Right renal pelvis (tissue), 4 donors: ENCODE data around the gene FSD1L. TPM values are rescaled to one million over a fixed set of nuclear protein-coding genes. Genes with fewer than 3 reads are reported as not detected.
"Not testable (repeated sequence)": the region's sequence is repeated elsewhere in the genome, so short reads cannot be mapped to it uniquely, and the experiment has no call there.

ENCODE experiments used
- DNase-seq, 4 donors: peaks; one replicate each; pipeline ENCODE4 v3.0.0-alpha.2; 2013; ENCODE audit warnings: low read depth in 4 of 4, low spot score in 3 of 4, missing footprints in 1 of 4
- polyA plus RNA-seq, 4 donors: library from polyadenylated mRNA; unstranded; fragments of 120-200 nt; gene quantifications; one replicate each; pipeline ENCODE4 v1.2.1, GENCODE V29; 2013; ENCODE audit not compliant: insufficient read length in 4 of 4

Gene FSD1L
- polyA plus RNA-seq, 4 donors: 8.4 to 13.3 (median 11.6) TPM

DNA sequence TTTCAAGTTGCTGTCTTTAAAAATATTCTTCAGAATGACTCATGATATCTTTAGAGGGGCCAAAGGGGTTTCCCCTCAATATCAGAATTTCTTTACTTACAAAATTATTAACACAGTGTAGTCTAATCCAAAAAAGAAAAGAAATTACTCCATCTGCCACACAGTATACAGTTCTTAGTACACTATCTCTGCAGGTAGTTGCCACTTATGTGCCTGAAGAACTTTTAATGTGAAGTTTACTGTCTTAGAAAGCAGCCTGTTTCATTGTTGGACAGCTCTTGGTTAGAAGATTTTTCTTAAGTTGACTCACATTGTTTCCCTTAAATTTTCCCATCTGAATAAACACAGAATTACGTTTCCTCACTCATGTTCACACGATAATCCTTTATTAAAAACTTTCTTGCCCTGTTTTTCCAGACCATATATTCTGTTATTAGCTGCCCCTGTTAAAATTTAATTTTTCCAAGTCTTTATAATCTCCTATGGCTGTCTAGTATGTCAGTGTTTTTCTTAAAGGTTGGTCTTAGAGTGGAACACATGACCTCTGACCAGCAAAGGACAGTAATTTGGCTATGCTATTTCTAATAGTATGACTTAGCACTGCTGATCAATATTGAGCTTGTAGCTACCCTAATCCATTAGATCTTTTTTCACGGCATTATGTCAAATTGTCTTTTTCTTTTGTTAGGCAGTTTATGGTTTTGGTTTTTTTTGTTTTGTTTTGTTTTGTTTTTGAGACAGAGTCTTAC is 88.3 kb downstream of the FSD1L start:
- no peak for DNase-seq

GRCh38 chr9:105539452-105539851 is 91.6 kb downstream of the FSD1L start:
- no peak for DNase-seq

GRCh38 chr9:105541838-105542237 is 94.0 kb downstream of the FSD1L start:
- DNase-seq: no peak

GRCh38 chr9:105554042-105554441 is 106.2 kb downstream of the FSD1L start:
- no peak for DNase-seq

DNA sequence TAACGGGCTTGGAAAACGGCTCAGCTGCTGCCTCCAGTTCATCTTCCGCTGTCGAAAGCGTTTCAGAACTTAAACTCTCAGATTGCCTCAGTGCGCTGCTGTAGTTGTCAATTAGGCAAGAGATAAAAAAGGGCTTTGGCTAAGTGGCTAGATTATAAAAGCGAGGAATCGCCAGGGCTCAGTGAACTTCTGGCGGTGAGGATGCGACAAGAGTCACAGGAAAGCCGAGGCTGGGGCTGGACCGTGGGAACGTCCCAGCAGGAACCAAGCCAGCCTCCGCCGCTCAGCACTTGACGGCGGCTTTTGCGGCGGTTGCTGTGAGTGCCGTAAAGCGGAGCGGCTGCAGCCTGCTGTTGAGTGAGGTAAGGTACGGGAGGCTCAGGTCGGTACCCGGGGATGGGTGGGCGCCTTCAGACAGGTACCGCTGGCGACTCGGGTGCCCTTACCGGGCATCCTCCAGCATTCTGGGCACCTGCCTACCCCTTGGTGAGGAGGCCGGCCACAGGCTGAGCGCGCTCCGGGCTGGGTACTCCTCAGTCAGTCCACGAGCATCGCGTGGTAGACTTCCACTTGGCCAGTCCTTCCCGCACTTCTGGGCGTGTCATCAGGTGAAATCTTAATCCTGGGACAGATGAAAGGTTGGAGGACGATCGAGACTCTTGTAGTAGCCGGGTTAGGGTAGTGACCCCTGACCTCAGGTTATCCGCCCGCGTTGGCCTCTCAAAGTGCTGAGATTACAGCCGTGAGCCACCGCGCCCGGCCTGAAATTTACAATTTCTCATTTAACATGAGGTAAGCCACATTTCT is 110.2 kb downstream of the FSD1L start, which contains the start of gene FKTN:
FKTN (plus strand) TSS at position 328 of the 807 bp plus-strand sequence. CDS start 16,902 bp downstream, outside the sequence.
- peak; percentile 68 to 79 (median 74) for DNase-seq

GRCh38 chr9:105572455-105572854 is 124.6 kb downstream of the FSD1L start:
- no peak for DNase-seq

DNA sequence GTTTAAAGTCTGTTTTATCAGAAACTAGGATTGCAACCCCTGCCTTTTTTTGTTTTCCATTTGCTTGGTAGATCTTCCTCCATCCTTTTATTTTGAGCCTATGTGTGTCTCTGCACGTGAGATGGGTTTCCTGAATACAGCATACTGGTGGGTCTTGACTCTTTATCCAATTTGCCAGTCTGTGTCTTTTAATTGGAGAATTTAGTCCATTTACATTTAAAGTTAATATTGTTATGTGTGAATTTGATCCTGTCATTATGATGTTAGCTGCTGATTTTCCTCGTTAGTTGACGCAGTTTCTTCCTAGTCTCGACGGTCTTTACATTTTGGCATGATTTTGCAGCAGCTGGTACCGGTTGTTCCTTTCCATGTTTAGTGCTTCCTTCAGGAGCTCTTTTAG is 132.1 kb downstream of the FSD1L start:
- DNase-seq: not testable (repeated sequence)

GRCh38 chr9:105581550-105581949 is 133.7 kb downstream of the FSD1L start:
- not testable (repeated sequence) for DNase-seq

GRCh38 chr9:105593145-105593544 is 145.3 kb downstream of the FSD1L start:
- DNase-seq: no peak

Other genes with a start within 250 kb of the FSD1L start
- gene SLC44A1, start 203.4 kb upstream of the FSD1L start, polyA plus RNA-seq: 10 to 100 TPM; 47.3 to 55.4 (median 54.0) TPM
- 10 to 100 TPM; 20.4 to 29.9 (median 28.4) TPM for gene FKTN, start 110.1 kb downstream of the FSD1L start, polyA plus RNA-seq
- 1 to 10 TPM; 1.8 to 2.6 (median 2.3) TPM for gene TAL2, start 214.4 kb downstream of the FSD1L start, polyA plus RNA-seq
- gene TMEM38B, start 246.5 kb downstream of the FSD1L start, polyA plus RNA-seq: 10 to 100 TPM; 34.2 to 50.5 (median 43.6) TPM